Activated naive CD4-positive, alpha-beta T cell (primary cell): Measurements from ENCODE around the gene RCVRN.

ENCODE experiments used
- DNase-seq, 4 experiments: peaks; one replicate each; lab custom pipeline; 2025; lab: John Stamatoyannopoulos, UW

Gene RCVRN

GRCh38 chr17:9850151-9850550 is 54.9 kb downstream of the RCVRN start:
- DNase-seq: no peak
